Measurements from ENCODE around the gene ZFP28. TPM values are rescaled to one million over a fixed set of nuclear protein-coding genes. Genes with fewer than 3 reads are reported as not detected.

Gene ZFP28
- total and polyA plus RNA-seq, 2 donors (not counting 3 experiments of a cell fraction or from before 2014, with no cell fraction given) = 1.8 to 5.4 TPM

DNA sequence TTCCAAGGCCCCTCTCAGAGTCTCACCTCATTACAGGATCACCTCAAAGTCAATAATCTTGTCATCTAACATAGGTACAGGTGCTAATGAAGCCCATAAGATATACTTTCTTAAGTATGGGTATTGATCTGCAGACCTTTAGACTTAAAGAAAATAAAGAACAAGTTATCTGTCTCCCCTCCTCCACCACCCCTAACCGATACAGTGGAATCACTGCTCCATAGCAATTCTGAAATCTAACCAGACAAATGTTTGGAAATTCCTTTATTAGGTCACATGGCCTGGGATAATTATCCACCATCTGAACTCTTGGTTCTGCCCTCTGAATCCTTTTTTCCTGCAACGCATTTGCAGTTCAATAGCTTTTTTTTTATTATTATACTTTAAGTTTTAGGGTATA lies 24.0 kb downstream of the ZFP28 start:
- no peak for TF ChIP-seq MAX (IDR thresholded peaks at IDR 0.05; ENCODE audit: insufficient read depth, insufficient read length)
- TF ChIP-seq MYC (IDR thresholded peaks at IDR 0.05; ENCODE audit: low read depth, low read length) = no peak
- no peak for TF ChIP-seq CTCF (IDR thresholded peaks at IDR 0.05; ENCODE audit: extremely low read depth in 1 of 2, insufficient read depth in 1 of 2, low read depth in 1 of 2, low read length in 2 of 2)
- TF ChIP-seq POLR2A (IDR thresholded peaks at IDR 0.05; ENCODE audit: low read depth, low read length) = no peak
- no peak for TF ChIP-seq EZH2 (IDR thresholded peaks at IDR 0.05; ENCODE audit: borderline replicate concordance, low read depth, low read length, severe bottlenecking)
- no peak for TF ChIP-seq JUN (IDR thresholded peaks at IDR 0.05; ENCODE audit: borderline replicate concordance, insufficient read depth, insufficient read length, low read depth)
- no peak for TF ChIP-seq POLR2AphosphoS5 (IDR thresholded peaks at IDR 0.05; ENCODE audit: insufficient read depth, low read depth, low read length)
- no peak for TF ChIP-seq FOS (IDR thresholded peaks at IDR 0.05; ENCODE audit: borderline replicate concordance, insufficient read depth, low read length)
- no peak for TF ChIP-seq GATA2 (IDR thresholded peaks at IDR 0.05; ENCODE audit: insufficient read depth, insufficient read length, low read depth, low read length)
- H3K27me3 ChIP-seq (ENCODE audit: control insufficient read depth in 2 of 2, insufficient read depth in 2 of 2, low read length in 2 of 2) = no peaks in the 10 kb centered on the region
- H3K4me3 ChIP-seq (replicated peaks in 1 of 3; ENCODE audit: insufficient read depth in 1 of 3, low read depth in 1 of 3, low read length in 3 of 3) = no peak overlapping the region
- no peaks in the 10 kb centered on the region for H4K20me1 ChIP-seq (replicated peaks; ENCODE audit: control insufficient read depth, extremely low read depth, insufficient read depth, low read length)
- no peak overlapping the region for H3K9ac ChIP-seq (replicated peaks; ENCODE audit: extremely low read depth, insufficient read depth, low read length)
- POLR2A ChIA-PET = no interaction called here
- CTCF ChIA-PET = no interaction called here
- no peaks in the 10 kb centered on the region for H3K9me1 ChIP-seq (replicated peaks; ENCODE audit: control insufficient read depth, extremely low read depth, insufficient read depth, low read length)
- peaks cover under 1% of the 10 kb centered on the region for H3K4me1 ChIP-seq (ENCODE audit: control insufficient read depth, extremely low read depth, insufficient read depth, low read length)
- H3K9me3 ChIP-seq (replicated peaks; ENCODE audit: control insufficient read depth, insufficient read depth, low read length) = no peaks in the 10 kb centered on the region
- H3K36me3 ChIP-seq (ENCODE audit: control insufficient read depth in 2 of 2, extremely low read depth in 1 of 2, insufficient read depth in 2 of 2, low read length in 2 of 2) = no peaks in the 10 kb centered on the region
- dilution Hi-C loops (cut with MboI; ENCODE audit: extremely low pct_ligation_motif_present, low sequenced_read_pairs) = no loop called here
- H3K79me2 ChIP-seq (ENCODE audit: control insufficient read depth, insufficient read depth, low read length) = no peaks in the 10 kb centered on the region
- no peak overlapping the region for H2AFZ ChIP-seq (ENCODE audit: low read depth, low read length)
- FAIRE-seq = no peak
- intact Hi-C loops (cut with micrococcal nuclease) = loop anchor here (10.0 kb wide), 1 partner anchor 158 kb away; the partner anchor contains the start of gene ZNF583
- H3K4me2 ChIP-seq (ENCODE audit: insufficient read depth, low read length) = no peak overlapping the region
- no peak for DNase-seq (ENCODE audit: low read depth, low spot score)
- no TSS peak for BruUV-seq (replicated peaks)
- H3K27ac ChIP-seq (ENCODE audit: insufficient read depth, low read depth, low read length) = no peak overlapping the region
